EH (cell line): ENCODE data around the gene PRSS3.
"Not testable (repeated sequence)": the region's sequence is repeated elsewhere in the genome, so short reads cannot be mapped to it uniquely, and the experiment has no call there.

Experiments
- DNase-seq: peaks from one replicate; pipeline ENCODE4 v3.0.0-alpha.2; 2015; ENCODE audit warnings: low read depth

The PRSS3 gene

DNA sequence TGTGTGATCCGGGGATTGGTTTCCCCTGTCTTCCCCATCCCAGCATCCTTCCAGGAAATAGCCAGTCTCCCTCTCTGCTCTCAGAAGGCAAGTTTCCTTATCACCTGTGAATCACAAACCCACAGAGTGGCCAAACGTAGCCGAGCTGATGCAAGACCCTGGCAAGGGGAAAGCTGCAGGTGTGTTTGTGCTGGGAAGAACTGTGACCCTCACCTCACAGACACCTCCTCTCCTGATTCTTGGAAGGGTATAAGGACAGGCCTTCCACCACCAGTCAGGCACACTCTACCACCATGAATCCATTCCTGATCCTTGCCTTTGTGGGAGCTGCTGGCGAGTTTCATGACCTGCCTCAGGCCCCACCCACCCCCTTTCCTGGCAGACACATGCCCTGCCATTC is at the start of gene PRSS3:
Gene PRSS3, plus strand, starts transcription at position 281 of the 400 bp plus-strand sequence. Its CDS starts 13 bp downstream, at position 294.
- no peak for DNase-seq

DNA sequence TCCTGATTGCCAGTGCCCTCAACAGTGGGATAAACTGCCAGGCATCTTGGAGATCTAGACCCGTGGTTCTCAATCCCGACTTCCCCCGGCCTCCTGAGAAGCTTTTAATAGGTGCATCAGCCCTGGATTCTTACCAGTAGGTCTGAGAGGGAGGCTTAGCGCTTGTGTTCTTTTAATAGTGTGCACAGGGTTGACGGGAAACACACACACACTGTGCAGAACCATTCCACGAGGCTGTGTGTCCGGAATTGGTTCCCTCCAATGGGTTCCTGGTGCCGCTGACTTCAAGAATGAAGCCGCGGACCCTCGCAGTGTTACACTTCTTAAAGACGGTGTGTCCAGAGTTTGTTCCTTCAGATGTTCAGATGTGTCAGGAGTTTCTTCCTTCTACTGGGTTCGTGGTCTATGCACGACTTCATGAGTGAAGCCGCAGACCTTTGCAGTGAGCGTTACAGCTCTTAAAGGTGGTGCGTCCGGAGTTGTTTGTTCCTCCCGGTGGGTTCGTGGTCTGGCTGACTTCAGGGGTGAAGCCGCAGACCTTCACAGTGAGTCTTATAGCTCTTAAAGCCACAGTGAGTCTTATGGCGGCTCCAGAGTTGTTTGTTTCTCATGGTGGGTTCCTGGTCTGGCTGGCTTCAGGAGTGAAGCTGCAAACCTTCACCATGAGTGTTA is 46.6 kb upstream of the PRSS3 start:
- DNase-seq: no peak

DNA sequence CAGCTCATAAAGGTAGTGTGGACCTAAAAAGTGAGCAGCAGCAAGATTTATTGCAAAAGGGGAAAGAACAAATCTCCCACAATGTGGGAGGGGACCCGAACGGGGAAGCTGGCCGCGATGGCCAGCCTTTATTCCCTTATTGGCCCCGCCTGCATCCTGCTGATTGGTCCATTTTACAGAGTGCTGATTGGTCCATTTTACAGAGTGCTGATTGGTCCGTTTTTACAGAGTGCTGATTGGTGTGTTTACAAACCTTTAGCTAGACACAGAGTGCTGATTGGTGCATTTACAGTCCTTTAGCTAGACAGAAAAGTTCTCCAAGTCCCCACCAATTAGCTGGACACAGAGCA is 46.1 kb upstream of the PRSS3 start:
- not testable (repeated sequence) for DNase-seq

DNA sequence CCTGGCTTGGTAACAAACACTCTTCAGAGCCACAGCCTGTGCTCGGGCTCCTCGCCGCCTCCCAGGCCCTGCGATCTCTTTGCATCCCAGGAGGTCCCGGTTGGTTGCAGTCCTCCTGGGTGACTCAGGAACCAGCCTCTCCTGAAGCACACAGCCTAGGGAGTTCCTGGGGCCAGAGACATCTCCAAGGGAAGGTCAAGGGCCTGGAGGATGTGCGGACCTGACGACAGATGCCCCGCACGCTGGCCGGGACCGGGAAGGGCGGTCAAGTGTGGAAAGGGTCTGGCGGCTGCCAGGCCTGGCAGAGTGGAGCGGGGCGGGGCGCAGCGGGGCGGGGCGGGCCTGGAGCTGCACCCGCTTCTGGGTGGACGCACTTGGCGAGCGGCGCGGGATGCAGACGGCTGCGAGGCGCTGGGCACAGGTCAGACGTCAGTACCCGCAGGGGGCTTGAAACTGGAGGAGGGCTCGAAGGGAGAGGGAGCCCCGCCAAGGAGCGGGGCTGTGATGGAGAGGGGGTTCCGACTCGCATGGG is 45.0 kb upstream of the PRSS3 start:
- DNase-seq: peak; percentile 31

DNA sequence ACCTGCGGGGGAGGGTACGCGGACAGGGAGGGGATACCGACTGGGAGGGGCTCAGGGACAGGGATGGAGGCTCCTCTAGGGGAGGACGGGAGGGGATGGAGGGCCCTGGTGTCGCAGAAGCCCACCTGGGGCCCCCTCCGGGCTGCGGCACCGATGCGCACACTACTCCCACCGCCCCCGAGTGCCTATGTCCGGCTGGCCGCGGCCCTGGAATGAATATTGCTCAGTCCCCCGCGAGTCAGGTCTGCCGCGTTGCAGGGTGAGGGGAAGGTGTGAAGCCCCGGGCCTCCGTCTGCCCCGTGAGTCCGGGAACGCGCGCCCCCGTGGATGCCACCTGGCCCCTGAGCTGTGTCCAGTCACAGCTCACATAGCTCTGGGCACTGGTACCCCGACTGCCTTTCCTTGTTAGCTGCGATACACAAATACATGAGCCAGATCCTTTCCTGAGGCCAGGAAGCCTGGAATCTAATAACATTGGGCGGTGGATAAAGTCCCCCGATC is 44.5 kb upstream of the PRSS3 start:
- no peak for DNase-seq

DNA sequence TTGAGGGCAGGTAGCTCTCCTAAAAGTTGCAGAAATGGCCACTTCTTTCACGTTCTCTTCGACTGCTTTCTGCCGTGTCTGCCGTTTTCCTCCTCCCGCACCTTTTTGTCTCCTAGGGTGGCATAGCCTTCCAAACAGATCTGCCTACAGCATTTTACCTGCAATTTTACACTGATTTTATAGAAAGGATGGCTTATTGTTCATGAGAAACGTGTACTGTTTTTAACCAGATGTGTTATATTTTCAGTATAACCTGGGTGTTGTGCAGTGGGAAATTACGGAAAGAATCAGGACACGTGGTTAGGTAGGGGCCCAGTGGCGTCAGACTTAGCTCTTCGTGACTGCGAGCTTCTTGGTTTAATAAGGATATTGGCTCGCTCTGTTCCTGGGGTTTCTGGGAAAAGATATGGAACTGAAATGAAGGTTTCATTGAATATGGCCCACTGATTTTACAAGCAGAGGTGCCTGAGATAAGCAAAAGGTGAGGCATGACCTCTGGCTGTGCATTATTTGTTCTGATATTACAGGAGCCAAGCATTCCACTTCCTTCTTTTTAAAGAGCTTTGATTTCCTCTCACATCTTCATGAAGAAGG is 43.7 kb upstream of the PRSS3 start:
- no peak for DNase-seq

DNA sequence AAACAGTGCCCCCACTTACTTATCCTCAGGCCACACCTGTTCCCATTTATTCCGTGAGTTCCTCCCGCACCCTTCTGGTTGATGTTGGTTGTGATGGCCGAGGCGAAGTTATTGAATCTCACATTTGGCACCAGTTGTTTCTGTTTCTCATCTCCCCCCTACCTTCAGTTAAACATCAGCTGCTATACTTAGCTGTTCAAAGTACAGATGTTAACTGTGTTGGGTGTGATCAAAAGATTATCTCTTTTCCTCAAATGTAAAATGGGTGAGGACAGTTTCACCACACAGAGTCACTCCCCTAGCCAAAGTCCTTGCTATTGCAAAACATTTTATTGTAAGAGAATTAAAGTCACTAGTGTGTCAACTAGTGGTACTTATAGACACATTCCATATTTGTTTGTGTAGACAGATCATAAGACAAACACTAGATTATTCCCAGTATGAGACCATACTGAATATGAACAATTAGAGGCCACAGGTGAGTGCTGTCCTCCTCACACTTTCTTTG is 43.2 kb upstream of the PRSS3 start:
- DNase-seq: no peak

DNA sequence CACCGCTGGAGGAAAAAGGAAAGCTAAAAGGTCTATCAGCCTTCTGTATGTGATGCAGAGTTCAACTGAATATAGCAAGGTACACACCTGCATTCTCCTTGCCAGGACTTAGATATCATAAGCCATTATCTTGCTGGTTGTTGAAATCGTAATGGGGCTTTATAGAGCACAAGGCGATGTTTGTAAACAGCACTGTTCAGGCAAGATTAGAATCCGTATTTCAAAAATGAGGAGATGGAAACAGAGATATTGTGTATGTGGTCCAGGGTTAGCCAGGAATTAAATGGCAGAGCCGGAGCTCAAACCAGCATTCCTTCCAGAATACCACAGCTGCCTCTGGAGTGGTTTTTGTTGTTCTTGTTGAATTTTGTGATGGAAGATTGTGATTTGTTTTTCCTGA is 42.6 kb upstream of the PRSS3 start:
- not testable (repeated sequence) for DNase-seq

DNA sequence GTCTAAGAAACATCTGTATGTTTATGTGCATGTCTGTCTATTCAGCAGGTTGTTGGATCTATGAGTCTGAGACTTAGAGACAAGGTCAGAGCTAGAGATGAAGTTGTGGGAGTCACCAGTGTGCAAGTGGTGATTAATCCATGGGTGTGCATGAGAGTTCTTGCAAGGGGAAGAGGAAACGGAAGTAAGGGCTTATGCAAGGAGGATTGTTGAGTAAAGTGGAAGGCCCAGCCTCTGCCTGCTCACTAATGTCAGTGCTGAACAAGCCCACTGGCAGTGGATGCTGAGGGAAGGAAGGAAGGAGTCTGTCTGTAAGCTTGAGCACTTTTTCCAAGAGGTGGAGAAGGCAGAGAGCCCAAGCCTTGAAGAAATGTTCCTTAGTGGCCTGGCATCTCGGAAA is 35.7 kb upstream of the PRSS3 start:
- DNase-seq: peak; percentile 49

DNA sequence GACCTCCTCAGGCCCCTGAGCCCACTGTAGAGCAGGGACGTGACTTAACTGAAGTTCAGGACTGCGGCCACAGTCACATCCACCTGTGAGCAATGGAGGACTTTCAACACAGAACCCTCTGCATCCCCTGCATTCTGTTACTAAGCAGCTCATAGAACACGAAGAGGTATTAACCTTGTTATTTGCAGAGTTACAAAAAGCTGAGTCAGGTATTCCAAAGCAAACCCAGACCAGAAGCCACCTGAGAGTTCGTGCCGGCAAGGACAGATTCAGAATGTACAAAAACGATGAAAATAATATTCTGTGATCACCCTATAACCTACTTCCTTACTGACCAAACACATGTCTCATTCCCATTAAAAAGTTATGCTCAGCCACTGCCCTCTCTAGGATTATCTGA is 33.0 kb upstream of the PRSS3 start:
- DNase-seq: no peak

DNA sequence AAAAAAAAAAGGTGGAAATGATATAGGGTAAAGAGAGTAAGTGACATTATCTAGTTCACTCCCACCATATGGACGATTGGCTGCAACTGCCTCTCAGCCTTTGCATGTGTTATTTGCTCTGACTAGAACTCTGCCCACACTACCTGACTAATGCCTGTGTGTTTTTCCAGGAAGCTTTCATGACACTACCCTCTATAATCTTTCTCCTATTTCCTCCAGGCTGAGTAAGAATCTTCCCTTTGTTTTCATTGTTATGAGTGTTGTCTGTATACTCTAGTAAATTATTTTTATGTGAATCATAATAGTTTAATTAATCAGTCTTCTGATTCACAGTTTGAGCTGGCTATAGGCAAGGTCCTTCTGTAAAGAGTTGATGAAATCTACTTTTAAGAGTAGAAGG is 31.7 kb upstream of the PRSS3 start:
- DNase-seq: peak; percentile 51

DNA sequence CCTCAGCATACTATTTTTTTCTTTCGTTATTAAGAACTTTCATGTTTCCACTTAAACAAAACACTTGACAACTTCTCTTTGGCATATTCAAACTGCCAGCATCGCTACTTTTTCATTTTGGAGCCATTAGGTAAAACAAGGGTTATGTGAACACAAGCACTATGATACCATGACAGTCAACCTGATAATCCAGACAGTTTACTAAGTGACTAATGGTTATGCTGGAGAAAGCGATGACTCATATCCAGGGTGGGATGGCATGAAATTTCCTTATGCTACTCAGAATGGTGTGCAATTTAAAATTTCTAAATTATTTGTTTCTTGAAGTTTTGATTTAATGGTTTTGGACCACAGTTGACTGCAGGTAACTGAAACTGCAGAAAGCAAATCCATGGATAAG is 29.9 kb upstream of the PRSS3 start:
- DNase-seq: peak; percentile 73

DNA sequence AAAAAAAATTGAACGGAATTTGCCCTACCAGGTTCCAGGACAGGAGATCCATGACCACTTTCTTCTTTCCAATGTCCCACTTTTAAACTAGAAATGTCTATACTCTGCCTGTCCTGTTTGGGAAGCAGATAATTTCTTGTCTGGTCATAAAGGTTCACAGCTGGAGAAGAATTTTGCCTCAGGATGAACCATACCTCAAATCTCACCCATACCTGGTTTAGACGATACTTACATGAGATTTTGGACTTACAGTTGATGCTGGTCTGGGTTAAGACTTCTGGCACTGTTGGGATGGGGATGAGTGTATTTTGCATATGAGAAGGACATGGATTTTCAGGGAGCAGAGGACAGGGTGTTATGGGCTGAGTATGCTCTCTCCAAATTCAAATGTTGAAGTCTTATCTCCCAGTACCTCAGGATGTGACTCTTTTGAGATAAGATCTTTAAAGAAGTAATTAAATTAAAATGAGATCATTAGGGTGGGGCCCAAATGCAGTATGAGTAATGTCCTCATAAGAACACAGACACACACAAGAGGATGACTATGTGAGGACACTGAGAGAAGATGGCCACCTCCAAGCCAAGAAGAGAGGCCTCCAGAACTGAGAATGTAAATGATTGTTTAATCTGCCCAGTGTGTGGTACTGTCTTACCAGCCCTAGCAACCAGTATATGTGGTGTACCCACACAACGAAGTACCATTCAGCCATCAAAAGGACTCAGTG is 25.0 kb upstream of the PRSS3 start:
- peak; percentile 69 for DNase-seq

DNA sequence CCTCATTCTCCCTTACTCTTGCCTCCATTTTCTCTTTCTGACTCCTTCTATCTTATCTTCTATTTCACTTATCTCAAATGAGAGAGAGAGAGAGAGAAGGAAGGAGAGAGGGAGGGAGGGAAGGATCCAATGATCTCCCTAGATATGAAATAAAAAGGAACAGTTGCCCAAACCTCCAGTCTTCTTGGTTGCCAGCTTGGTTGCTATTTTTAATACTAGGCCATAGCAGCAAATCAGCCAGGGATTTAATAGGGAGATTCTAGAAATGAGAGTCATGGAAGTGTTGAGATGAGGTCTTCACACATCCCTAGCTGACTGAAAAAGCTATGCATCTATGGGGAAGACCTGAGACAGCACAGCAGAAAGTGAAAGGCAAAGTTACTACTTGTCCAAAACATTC is 22.2 kb upstream of the PRSS3 start:
- DNase-seq: not testable (repeated sequence)

DNA sequence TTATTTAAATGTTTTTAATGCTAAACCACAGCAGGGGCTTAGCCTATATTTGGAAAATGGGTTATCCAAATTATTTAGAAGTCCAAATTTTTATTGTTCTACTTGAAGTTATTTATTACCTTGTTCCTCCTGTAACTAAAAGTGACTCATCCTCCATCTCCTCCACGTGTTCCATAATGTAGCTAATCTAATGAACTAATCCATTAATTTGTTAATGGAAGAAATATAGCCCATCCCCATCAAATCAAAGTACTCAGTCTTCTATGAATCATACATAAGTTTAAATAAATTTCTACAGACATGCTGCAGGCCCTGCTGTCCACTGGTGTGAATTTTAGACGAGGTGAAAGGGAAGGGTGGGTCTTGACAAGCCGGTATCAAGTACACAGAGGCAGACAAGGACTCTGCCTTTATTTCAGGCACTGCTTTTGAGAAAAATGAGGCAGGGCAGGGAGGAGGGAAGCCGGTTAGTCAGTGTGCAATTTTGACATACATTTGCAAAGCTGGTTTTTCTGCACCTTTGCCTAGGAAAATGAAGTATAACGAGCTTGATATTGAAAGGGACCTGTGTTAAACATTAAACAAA is 21.2 kb upstream of the PRSS3 start:
- not testable (repeated sequence) for DNase-seq

DNA sequence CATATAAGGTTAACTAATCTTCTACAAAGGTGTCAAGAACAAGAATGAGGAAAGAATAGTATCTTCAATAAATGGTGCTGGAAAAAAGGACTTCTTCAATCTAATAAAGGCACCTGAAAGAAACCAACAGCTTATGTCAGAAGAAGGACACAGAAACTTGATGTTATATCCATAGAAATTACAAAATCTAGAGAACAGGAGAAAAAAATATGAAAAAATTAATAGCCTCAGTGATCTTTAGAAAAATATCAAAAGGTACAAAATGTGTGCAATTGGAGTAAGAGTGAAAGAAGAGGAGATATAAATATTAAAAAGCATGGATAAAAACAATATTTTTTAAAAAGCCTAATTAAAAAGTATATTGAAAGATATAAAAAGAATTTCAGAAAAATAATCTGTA is 18.8 kb upstream of the PRSS3 start:
- no peak for DNase-seq

DNA sequence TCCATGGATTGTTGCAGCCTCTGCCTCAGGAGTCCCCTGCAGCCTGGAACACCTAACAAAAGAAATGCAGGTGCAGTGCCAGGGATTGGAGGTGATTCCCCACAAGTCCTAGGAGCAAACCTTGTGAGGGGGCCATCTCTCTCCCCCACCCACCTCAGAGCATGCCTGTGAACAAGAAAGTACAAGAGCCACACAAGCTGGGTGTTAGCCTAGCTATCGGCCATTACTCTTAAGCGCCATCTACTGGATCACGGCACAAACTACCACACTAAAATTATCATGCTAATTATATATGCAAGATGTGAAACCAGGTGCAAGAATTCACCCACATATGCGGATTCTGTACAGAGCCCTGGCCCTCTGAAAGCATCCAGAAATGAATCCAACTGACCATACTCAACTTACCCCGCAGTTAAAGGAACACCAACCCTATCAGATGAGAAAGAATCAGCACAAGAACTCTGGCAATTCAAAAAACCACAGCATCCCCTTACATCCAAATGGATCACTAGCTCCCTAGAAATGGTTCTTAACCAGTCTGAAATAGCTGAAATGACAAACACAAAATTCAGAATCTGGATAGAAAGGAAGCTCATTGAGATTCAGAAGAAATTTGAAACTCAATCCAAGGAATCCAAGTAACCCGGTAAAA is 16.5 kb upstream of the PRSS3 start:
- DNase-seq: peak; percentile 62

DNA sequence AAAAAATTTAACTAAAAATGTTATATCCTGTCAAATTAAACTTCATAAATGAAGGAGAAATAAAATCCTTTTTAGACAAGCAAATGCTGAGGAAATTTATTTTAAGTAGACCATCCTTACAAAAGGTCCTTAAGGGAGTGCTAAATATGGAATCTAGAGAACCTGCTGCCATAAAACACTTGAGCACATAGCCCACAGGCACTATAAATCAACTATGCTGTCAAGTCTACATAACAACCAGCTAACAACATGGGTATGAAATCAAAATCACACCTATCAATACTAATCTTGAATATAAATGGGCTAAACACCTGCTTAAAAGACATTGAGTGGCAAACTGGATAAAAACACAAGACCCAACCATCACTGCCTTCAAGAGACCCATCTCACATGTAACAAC is 15.1 kb upstream of the PRSS3 start:
- no peak for DNase-seq

DNA sequence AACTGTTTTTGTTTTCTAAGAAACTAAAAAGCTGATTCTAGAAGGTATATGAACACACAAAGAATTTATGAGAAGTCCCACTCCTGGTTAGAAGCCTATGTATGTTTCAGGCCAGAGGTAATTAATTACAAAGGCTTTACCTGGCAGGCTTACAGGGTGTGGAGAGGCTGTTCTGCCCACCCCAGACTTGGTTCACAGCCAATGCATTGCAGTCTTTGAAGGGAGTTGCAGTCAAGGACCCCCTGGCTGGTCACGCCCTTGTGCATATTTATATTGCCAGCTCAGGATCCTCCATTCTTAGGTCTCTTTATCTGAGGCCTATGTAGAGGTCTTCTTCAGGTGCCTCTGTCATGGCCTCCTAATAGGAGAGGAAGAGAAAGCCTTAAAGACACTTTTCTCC is 13.6 kb upstream of the PRSS3 start:
- DNase-seq: no peak

DNA sequence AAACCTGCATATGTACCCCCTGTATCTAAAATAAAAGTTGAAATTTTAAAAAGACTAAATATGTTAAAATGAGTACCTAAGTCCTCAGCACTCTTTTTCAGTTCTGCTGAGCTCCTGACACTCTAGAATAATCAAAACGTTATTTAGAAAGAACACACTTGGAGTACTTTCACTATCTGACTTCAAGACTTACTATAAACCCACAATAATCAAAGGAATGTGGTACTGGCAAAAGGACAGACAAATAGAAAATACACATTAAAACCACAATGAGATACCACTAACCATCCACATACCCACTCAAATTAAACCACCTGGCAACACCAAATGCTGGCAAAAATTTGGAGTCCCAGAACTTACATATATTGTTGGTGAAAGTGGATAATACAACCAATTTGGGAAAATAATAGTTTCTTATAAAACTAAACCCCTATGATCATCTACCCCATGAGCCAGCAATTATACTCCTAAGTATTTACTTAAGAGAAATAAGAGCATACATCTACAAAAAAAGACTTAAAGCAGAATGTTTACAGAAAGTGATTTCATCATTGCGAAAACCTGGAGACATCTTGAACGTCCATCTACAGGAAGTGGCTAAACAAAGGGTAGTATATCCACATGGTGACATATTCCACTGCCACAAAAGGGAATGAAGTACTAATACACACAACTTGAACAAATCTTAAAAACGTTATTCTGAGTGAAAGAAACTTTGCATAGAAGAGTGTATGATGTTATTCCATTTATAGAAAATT is 12.8 kb upstream of the PRSS3 start:
- peak; percentile 69 for DNase-seq

DNA sequence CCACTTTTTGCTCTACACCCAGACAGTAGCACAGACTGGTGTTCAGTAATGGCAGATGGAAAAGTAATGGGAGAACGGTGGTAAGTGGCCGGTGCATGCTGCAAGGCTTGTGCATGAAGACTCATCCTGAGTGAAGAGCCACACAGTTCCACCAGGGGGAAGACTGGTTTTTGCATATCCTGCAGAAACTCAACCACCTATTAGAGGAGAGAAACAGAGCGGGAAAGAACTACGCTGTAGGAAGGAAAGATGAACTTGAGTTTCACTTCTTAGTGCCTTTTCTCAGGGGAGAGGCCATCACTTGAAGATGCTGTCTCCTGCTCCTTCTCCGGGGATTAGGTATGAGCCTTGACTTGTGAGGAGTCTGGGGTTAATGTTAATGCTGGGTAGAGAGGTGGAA is 9.4 kb upstream of the PRSS3 start:
- peak; percentile 45 for DNase-seq
